ENCODE measurements around the gene RHEBL1.

DNA sequence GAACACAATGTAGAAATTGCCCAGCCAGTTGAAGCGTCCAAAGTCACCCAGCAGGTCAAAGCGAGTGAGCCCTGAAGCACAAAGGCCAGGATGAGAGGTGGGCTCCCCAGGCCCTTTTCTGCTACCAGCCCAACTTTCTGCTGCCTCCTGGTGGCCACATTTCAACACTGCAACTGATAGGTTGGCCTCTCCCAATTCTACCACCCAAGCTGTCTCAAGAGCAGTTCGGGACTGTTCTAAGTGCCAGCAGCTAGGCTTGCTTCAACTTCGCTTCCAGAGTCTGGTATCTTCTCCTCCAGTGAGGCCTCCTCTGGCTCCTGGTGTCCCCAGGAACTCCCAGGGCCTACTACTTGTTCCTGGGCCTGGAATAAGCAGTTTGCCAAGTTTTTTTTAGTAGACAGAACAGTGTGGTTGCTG is 28.3 kb upstream of the RHEBL1 start:
- TF ChIP-seq, protein P1, sequence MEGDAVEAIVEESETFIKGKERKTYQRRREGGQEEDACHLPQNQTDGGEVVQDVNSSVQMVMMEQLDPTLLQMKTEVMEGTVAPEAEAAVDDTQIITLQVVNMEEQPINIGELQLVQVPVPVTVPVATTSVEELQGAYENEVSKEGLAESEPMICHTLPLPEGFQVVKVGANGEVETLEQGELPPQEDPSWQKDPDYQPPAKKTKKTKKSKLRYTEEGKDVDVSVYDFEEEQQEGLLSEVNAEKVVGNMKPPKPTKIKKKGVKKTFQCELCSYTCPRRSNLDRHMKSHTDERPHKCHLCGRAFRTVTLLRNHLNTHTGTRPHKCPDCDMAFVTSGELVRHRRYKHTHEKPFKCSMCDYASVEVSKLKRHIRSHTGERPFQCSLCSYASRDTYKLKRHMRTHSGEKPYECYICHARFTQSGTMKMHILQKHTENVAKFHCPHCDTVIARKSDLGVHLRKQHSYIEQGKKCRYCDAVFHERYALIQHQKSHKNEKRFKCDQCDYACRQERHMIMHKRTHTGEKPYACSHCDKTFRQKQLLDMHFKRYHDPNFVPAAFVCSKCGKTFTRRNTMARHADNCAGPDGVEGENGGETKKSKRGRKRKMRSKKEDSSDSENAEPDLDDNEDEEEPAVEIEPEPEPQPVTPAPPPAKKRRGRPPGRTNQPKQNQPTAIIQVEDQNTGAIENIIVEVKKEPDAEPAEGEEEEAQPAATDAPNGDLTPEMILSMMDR (conservative IDR thresholded peaks at IDR 0.05; ENCODE audit: low read depth, low read length) = peak; percentile 86
- no peak for TF ChIP-seq EZH2 (IDR thresholded peaks at IDR 0.05; ENCODE audit: borderline replicate concordance, low read depth, low read length, poor library complexity, severe bottlenecking)

All from A673 (cell line).